ENCODE data around the gene TRIM51G. TPM values are rescaled to one million over a fixed set of nuclear protein-coding genes. Genes with fewer than 3 reads are reported as not detected.

Gene TRIM51G, protein sequence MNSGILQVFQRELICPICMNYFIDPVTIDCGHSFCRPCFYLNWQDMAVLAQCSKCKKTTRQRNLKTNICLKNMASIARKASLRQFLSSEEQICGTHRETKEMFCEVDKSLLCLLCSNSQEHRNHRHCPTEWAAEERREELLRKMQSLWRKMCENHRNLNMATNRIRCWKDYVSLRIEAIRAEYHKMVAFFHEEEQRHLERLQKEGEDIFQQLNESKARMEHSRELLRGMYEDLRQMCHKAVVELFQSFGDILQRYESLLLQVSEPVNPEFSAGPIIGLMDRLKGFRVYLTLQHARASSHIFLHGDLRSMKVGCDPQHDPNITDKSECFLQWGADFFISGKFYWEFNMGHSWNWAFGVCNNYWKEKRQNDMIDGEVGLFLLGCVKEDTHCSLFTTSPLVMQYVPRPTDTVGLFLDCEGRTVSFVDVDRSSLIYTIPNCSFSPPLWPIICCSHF
- not detected in 2 replicates for total RNA-seq

DNA sequence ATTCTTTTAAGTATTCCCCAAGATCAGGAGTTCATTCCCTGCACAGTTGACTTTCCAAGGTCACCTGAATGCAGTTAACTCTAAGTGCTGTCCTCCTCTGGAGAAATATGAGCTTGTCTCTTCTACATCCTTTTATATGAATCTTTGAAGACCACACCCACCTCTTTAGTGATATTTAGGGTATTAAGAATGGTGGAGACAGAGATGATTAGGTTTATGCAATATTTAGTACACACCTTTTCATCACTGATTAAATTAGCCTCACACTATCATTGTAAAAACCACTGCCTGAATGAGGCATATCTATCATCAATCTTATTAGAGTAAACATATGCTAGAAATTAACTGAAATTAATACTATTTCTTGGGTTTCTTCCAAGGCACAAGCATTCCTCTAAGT, at the start of gene TRIM51G:
TRIM51G (minus strand) TSS at position 101 of the 400 bp plus-strand sequence. CDS start 2,190 bp downstream, outside the sequence.

DNA sequence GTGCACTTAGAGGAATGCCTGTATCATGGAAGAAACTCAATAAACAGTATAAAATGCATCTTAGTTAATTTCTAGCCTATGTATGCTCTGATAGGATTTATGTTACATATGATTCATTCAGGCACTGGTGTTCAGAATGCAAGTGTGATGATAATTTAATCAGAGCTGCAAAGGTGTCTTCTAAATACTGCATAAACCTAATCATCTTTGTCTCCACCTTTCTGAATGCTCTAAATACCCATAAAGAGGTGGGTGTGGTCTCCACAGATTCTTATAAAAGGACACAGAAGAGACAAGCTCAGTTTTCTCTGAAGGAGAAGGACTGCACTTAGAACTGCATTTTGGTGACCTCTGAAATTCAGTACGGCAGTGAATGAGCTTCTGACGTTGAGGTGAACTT, 44.8 kb upstream of the TRIM51G start, which contains the start of gene TRIM49B:
TRIM49B (plus strand) TSS at position 301 of the 400 bp plus-strand sequence. CDS start 2,777 bp downstream, outside the sequence.

Other genes starting within 250 kb of the TRIM51G start
- not detected in 2 replicates for gene TRIM49B, start 44.9 kb upstream of the TRIM51G start, total RNA-seq
- not detected in 2 replicates for gene TRIM64C, start 75.2 kb upstream of the TRIM51G start, total RNA-seq
- gene FOLH1, start 224.7 kb upstream of the TRIM51G start, total RNA-seq: 0.17 TPM in 1 of 2 replicates, not detected in the other

All from smooth muscle cell of trachea (primary cell).